Ishikawa (cell line): Measurements from ENCODE around the gene RUBCNL.

ENCODE experiments used
- CEBPB ChIP-seq: IDR thresholded peaks from 2 replicates; pipeline ENCODE4 v1.6.1; 2012
- EGR1 ChIP-seq: IDR thresholded peaks from 2 replicates; pipeline ENCODE4 v1.6.1; 2012
- EP300 ChIP-seq: IDR thresholded peaks from 2 replicates; pipeline ENCODE4 v1.6.1; 2012; ENCODE audit warnings: borderline replicate concordance
- FOXM1 ChIP-seq: IDR thresholded peaks from 2 replicates; pipeline ENCODE4 v1.6.1; 2012; ENCODE audit warnings: low read depth, borderline replicate concordance
- NFIC ChIP-seq: IDR thresholded peaks from 2 replicates; pipeline ENCODE4 v1.6.1; 2012
- RAD21 ChIP-seq: IDR thresholded peaks from 2 replicates; pipeline ENCODE4 v1.6.1; 2012; ENCODE audit warnings: low read depth
- TAF1 ChIP-seq: IDR thresholded peaks from 2 replicates; pipeline ENCODE4 v1.6.1; 2012; ENCODE audit warnings: low read depth, mild to moderate bottlenecking
- TCF12 ChIP-seq: IDR thresholded peaks from 2 replicates; pipeline ENCODE4 v1.6.1; 2012; ENCODE audit warnings: low read depth
- TEAD4 ChIP-seq: IDR thresholded peaks from 2 replicates; pipeline ENCODE4 v1.6.1; 2012
- YY1 ChIP-seq: IDR thresholded peaks from 2 replicates; pipeline ENCODE4 v1.6.1; 2012; ENCODE audit warnings: low read depth
- TF ChIP-seq, protein P1 (sequence below): IDR thresholded peaks from 2 replicates; pipeline ENCODE4 v1.6.1; 2012; ENCODE audit warnings: low read depth, mild to moderate bottlenecking
- TF ChIP-seq, protein P2 (sequence below): IDR thresholded peaks from 2 replicates; pipeline ENCODE4 v1.6.1; 2012

DNA sequence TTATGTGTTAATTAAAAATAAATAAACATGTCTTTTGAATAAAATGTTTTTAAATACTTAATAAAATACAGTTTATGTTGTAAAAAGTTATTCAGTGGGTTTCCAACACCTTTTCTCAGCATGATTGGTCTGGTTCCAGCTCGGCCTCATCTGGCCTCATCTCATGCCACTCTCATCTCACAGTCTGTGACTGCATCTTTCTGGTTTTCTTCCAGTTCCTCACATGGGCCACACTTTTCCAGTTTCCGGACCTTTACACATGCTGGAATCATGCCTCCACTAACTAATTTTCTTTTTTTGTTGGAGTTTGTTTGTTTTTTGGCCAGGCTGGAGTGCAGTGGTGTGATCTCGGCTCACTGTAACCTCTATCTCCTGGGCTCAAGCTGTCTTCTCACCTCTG, 82.5 kb downstream of the RUBCNL start:
- TF ChIP-seq TCF12 (no peak), RAD21 (no peak), TAF1 (no peak), EP300 (no peak), EGR1 (no peak), CEBPB (no peak), TEAD4 (no peak), YY1 (no peak), FOXM1 (no peak), NFIC (no peak)
- TF ChIP-seq, protein P1, sequence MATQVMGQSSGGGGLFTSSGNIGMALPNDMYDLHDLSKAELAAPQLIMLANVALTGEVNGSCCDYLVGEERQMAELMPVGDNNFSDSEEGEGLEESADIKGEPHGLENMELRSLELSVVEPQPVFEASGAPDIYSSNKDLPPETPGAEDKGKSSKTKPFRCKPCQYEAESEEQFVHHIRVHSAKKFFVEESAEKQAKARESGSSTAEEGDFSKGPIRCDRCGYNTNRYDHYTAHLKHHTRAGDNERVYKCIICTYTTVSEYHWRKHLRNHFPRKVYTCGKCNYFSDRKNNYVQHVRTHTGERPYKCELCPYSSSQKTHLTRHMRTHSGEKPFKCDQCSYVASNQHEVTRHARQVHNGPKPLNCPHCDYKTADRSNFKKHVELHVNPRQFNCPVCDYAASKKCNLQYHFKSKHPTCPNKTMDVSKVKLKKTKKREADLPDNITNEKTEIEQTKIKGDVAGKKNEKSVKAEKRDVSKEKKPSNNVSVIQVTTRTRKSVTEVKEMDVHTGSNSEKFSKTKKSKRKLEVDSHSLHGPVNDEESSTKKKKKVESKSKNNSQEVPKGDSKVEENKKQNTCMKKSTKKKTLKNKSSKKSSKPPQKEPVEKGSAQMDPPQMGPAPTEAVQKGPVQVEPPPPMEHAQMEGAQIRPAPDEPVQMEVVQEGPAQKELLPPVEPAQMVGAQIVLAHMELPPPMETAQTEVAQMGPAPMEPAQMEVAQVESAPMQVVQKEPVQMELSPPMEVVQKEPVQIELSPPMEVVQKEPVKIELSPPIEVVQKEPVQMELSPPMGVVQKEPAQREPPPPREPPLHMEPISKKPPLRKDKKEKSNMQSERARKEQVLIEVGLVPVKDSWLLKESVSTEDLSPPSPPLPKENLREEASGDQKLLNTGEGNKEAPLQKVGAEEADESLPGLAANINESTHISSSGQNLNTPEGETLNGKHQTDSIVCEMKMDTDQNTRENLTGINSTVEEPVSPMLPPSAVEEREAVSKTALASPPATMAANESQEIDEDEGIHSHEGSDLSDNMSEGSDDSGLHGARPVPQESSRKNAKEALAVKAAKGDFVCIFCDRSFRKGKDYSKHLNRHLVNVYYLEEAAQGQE = no peak
- TF ChIP-seq, protein P2, sequence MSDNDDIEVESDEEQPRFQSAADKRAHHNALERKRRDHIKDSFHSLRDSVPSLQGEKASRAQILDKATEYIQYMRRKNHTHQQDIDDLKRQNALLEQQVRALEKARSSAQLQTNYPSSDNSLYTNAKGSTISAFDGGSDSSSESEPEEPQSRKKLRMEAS = no peak
